Fibroblast of mammary gland (primary cell): Measurements from ENCODE around the gene TRIM49C.
"Not testable (repeated sequence)": the region's sequence is repeated elsewhere in the genome, so short reads cannot be mapped to it uniquely, and the experiment has no call there.

Experiments
- DNase-seq: peaks from one replicate; pipeline ENCODE4 v3.0.0-alpha.2; 2010; ENCODE audit warnings: low read depth
- H3K4me3 ChIP-seq: 2 replicates; pipeline ENCODE4 v1.5.1; 2011; ENCODE audit warnings: low read depth, mild to moderate bottlenecking, low read length, moderate library complexity; ENCODE audit not compliant: control insufficient read depth

The TRIM49C gene, protein sequence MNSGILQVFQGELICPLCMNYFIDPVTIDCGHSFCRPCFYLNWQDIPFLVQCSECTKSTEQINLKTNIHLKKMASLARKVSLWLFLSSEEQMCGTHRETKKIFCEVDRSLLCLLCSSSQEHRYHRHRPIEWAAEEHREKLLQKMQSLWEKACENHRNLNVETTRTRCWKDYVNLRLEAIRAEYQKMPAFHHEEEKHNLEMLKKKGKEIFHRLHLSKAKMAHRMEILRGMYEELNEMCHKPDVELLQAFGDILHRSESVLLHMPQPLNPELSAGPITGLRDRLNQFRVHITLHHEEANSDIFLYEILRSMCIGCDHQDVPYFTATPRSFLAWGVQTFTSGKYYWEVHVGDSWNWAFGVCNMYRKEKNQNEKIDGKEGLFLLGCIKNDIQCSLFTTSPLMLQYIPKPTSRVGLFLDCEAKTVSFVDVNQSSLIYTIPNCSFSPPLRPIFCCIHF

DNA sequence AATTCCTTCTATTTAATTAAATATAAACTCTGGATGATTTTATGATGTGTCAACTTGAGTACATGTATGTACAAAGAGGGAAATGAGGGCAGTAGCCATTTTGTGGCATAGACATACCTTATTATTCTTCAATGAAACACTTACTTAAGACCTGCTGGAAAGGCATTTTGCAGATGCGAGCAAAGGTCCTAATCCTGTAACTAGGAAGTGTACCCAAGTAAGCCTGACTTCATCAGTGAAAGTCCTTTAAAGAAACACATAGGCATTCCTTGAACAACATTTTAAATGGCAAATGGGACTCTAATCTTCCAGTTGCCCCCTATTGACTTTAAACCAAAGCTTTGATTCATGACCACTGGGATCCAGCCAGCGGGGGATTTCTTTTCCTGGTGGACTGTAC, at the start of gene TRIM49C:
TRIM49C (plus strand) TSS at position 301 of the 400 bp plus-strand sequence. CDS start 4,106 bp downstream, outside the sequence.
- not testable (repeated sequence) for H3K4me3 ChIP-seq, DNase-seq

DNA sequence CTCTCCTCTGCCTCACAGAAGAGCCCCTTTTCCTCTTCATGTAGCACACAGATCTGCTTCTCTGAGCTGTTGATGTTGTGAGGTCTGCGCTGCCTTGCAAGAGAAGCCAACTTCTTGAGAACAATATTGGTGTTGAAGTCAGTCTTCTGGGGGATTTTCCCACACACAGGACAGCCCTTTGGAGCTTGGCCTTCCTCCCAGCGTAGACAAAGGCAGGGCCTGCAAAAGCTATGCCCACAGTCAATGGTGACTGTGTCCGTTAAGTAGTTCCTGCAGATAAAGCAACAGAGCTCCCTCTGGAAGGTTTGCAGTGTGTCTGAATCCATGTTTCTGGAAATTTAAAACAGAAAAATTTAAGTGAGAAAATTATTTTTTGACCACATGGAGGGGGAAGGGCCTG, 6.7 kb upstream of the TRIM49C start:
- not testable (repeated sequence) for DNase-seq

DNA sequence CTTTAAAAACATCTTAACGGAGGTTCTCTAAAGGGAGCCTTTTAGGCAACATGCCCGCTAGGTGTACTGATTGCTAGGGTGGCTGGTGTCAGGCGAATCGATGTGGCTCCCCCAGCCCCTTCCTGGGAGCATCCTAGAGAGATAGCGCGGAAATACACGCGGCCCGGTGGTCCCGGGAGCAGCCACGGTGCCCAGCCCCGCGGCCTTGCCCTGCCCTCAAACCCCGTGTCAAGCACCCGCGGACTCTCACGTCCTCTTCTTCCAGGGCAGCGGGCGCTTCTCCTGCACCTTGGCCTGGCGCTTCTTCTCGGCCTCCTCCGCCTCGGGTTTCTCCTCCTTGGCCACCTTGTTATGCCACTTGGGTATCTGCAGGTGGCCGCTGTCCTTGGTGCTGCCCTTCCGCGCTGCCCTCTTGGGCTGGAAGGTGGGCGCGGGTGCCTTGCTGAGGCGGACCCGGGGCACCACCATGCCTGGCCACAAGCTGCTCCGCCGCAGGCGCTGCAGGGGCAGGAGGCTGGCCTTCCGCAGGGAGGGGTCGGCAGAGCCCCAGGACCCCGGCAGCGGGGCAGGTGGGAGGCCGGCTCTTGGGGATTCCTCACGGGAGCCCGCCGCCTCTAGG, 20.8 kb downstream of the TRIM49C start:
- not testable (repeated sequence) for DNase-seq, H3K4me3 ChIP-seq

More for the DNA sequence above, 6.7 kb upstream of the TRIM49C start:
- H3K4me3 ChIP-seq, result not testable (repeated sequence)

DNA sequence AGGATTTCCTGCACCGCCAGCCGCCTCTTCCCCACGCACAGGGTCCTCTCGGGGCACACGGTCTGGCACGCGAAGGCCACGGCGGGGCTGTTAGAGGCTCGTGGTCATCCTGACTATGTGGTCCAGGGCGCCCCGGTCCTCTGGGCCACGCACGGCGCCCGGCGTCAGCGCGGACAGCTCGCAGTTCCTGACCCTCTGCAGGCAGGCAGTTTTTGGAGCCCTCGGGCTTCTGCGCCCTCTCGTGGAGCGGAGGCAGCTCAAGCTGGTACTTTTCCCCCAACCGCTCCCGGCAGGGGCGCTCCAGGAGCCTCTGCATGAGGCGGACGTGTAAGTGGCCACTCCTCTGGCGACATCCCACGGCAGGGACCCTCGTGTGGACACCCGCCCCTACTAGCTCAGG, 21.4 kb downstream of the TRIM49C start:
- H3K4me3 ChIP-seq, DNase-seq: not testable (repeated sequence)

DNA sequence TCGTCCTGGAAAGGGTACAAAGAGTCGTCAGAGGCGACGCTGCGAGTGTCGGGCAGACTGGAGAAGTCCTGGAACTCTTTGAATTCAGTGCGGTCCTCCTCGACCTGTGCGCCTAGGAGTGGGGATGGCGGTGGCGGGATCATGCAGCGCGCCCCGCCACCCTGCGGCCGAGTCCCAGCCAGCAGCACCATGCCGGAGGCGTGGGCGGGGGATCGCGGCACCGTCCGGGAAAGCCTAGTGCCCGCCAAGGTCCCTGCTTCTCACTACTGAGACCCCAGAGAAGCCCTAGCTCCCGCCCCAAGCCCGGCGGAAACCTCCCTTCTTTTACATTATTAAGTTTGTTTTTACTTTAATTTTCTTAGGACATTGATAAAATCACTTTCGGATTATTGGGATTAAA, 22.6 kb downstream of the TRIM49C start:
- DNase-seq, H3K4me3 ChIP-seq: not testable (repeated sequence)

DNA sequence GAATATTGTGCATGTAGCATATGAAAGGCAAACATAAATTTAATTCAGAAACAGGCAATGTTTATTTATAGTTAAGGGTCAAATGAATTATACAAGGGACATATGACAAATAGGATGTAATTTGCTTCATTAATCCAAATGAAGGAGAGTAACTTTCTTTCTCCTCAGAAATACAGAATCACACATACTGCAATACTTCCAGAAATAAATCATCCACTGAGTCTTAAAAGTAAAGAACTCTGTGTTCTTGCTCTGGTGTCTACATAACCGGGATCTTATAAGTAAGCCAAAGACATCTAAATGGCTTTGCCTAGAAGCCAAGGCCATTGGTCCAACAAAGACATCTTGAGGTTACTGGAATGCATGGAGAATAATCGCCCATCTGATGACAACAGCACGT, 54.7 kb downstream of the TRIM49C start, which contains the start of gene UBTFL1:
UBTFL1 (plus strand) TSS at position 301 of the 400 bp plus-strand sequence; CDS start at position 301, 0 bp downstream.
- not testable (repeated sequence) for H3K4me3 ChIP-seq, DNase-seq

DNA sequence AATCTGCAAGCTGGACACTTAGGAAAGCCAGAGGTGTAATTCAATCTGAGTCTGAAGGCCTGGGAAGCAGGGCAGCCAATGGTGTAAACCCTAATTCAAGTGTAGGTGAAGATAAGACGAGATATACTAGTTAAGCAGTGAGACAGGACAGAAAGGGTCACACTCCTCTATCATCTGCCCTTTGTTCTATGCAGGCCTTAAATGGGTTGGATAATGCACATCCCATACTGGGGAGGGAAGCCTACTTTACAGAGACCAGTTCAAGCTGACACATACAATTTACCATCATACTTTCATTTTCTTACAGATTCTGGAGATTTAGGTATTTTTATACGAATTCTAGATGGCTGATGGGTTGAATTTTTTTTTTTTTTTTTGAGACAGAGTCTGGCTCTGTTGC, 57.8 kb downstream of the TRIM49C start:
- not testable (repeated sequence) for H3K4me3 ChIP-seq, DNase-seq
